HG02884 (cell line): ENCODE data around the gene ZSCAN16.
A peak's percentile ranks its signal among the peaks of the same experiment; 100 is the strongest.
"Not testable (repeated sequence)": the region's sequence is repeated elsewhere in the genome, so short reads cannot be mapped to it uniquely, and the experiment has no call there.

Experiments used
- ATAC-seq: cut with Tn5 transposase; IDR thresholded peaks from one replicate; pipeline ENCODE4 v1.9.1; 2021; ENCODE audit warnings: mild to moderate bottlenecking, moderate library complexity; ENCODE audit not compliant: unreplicated experiment

Gene ZSCAN16

GRCh38 chr6:28124350-28124970 lies at the start of gene ZSCAN16:
ZSCAN16 (plus strand) TSS chr6:28124609; CDS start chr6:28125444, 835 bp downstream.
- ATAC-seq, result peak; percentile 97

GRCh38 chr6:28078050-28078449 lies 46.4 kb upstream of the ZSCAN16 start:
- ATAC-seq, result no peak

DNA sequence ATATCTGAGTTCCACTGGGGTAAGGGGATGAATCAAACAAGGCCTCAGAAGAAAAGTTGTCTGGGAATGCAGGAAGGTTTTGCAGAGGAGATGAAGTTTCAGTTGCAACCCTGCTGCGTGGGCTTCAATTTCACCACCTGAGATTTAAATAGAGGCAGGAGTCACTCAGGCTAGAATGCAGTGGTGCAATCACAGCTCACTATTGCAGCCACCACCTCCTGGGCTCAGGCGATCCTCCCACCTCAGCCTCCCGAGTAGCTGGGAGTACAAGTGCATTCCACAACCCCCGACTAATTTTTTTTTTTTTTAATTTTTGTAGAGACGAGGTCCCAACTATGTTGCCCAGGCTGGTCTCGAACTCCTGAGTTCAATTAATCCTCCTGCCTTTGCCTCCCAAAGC lies 45.6 kb upstream of the ZSCAN16 start:
- no peak for ATAC-seq

DNA sequence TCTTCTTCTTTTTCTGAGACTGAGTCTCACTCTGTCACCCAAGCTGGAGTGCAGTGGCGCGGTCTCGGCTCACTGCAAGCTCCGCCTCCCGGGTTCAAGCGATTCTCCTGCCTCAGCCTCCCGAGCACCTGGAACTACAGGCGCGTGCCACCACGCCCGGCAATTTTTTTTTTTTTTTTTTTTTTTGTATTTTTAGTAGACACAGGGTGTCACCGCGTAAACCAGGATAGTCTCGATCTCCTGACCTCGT lies 44.1 kb upstream of the ZSCAN16 start, which contains the start of gene ZNF165:
Gene ZNF165 (plus strand): TSS at position 188 of the 250 bp plus-strand sequence. CDS start 4,913 bp downstream, outside the sequence.
- ATAC-seq, result not testable (repeated sequence)

GRCh38 chr6:28080631-28081485 lies 43.6 kb upstream of the ZSCAN16 start:
- peak; percentile 72 for ATAC-seq

DNA sequence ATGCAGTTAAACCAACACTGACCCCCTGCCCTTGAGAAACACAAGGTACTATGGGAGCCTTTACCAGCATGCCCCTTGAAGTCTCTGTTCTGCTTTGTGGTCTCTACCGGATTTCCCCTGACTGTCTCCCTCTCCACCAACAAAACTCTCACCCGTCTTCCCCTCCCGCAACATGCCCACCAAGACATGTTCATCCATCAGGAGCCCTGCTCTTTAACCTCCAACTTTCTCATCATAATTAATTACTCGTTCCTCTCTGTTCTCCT lies 43.0 kb upstream of the ZSCAN16 start:
- peak; percentile 48 for ATAC-seq

DNA sequence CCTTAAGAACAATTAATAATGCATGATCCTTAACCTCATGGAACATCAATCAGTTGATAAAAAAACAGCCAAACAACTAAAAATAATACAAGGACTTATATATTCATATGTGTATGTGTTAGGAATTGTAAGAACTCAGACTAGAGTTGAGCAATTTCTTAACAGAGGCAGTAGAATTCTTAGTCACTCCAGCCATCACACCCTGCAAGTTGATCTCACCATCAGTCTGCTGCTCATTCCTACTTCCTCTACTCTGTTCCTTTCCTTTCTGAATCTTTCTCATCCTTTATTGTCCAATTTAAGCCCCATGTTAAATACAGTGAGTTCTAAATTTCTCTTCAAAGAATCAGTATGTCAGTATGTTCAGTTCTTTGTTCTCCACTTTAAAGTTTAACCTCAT lies 41.5 kb upstream of the ZSCAN16 start:
- ATAC-seq, result no peak

GRCh38 chr6:28089054-28089453 lies 35.4 kb upstream of the ZSCAN16 start:
- ATAC-seq, result no peak

- no peak for ATAC-seq
Observed at GRCh38 chr6:28090917-28091586, 33.4 kb upstream of the ZSCAN16 start.

GRCh38 chr6:28102222-28102621 lies 22.2 kb upstream of the ZSCAN16 start:
- ATAC-seq, result not testable (repeated sequence)

DNA sequence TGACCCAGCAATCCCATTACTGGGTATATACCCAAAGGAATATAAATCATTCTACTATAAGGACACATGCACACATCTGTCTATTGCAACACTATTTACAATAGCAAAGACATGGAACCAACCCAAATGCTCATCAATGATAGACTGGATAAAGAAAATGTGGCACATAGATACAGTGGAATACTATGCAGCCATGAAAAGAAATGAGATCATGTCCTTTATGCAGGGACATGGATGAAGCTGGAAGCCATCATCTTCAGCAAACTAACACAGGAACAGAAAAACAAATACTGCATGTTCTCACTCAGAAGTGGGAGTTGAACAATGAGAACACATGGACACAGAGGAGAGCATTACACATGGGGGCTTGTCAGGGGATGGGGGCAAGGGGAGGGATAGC lies 21.7 kb upstream of the ZSCAN16 start:
- not testable (repeated sequence) for ATAC-seq

DNA sequence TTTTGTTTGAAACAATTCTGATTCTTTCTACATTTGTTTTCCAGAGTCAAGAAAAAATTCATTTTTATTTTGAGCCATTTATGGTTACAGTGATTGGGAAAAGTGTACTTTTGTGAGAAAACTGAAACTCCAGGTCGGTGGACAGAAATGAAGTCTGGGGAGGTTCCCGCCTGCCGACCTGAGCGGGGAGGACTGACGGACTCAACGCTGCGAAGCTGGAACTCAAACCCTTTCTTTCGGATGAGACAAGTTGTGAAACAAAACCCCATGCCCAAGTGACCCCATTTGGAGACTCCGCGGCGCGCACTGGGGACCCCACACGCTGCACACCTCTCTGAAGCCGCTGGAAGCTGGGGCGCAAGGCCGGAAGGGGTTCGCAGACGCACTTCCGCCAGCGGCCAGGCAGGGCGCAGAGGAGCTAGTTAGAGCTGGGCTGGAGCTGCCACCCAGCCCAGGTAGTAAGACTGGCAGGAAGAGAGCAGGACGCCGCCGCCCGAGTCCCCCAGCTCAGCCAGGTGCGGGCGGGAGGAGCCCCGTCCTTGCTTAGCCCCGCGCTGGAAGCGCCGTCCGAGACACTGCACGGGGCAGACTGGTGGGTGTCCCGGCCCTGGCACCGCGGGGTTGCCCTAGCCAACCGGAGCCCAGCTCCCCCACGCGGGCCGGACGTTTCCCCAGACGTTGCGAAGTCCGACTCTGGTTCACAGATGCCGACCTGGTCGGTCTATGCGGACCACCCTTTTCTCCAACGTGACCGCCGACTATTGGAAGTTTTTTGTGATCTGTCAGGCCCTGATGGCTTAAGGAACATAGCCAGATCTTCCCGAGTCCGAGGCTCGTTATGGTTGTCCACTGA lies 19.8 kb upstream of the ZSCAN16 start:
- peak; percentile 100 for ATAC-seq

GRCh38 chr6:28105245-28105639 lies 19.2 kb upstream of the ZSCAN16 start:
- ATAC-seq, result peak; percentile 6

DNA sequence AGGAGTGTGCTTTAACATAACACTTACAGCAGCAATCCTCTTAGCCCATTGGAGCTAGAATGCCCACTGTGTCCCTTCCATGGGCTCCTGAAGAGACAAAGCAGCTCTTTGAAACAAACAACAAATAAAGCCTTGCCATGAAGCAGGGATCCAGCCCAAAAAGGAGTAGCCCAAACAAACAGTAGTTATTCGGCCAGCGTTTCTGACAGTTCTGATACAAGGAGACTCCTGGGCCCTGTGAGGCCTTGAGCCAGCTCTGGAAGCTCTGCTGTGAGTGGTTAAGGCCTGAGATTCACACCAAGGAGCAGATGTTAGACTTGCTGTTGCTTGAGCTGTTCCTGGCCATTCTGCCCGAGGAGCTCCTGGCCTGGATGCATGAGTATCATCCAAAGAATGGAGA lies 16.9 kb upstream of the ZSCAN16 start:
- ATAC-seq, result no peak

DNA sequence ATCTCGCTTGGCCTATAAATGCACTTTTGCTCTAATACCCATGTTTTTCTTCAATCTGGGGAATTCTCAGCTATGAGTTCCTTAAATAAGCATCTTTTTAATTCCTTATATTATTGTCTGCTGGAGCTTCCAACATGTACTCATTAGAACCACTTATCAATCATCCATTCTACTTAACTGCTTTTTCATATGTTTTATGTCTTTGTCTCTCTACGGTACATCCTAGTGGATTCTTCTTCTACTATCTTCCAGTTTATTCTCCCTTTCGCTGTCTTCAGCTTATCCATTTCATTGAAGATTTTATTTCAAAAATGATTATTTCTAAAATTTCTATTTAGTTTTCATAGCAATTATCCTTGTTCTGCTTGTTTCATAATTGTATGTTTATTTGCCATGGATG lies 12.4 kb upstream of the ZSCAN16 start:
- ATAC-seq, result no peak

DNA sequence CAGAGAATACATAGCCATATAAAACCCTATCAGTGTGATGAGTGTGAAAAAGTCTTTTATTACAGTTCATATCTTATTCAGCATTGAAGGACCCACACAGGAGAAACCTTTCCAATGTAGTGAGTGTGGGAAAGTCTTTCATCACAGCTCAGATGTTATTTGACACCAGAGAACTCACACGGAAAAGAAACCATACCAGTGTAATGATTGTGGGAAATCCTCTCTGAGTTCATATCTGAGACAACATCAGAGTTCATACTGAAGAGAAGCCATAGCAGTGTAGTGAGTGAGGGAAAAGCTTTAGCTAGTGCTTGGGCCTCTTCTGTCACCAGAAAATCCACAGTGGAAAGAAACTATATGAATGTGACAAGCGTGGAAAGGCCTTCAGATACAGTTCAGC lies 8.6 kb upstream of the ZSCAN16 start:
- no peak for ATAC-seq

DNA sequence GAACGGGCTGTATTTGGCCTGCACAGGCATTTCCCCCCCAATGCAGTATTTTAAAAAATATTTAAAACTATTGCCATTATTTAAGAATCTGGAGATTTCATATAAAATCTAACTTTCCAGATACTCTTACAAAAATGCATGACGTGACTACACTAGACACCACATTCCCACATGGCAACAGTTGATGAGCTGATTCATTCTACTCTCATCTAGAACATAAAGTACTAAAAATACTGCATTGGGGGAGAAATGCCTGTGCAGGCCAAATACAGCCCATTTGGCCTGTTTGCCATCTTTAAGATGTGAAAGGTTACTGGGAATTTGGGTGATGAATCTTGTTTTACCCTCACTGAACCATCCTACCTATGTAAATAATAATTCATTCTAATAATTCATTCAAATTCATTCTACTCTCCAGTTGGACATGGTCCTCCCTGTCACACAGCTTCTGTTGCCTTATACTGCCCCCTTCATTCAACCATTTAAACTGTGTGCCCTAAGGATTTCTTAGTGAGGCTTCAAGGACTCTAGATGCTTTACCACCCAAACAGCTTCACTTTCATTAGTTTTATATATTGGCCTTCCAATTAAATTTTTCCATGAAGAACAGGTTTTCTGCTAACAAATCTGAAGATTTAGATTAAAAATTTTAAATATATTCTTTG lies 6.9 kb upstream of the ZSCAN16 start:
- no peak for ATAC-seq

- ATAC-seq, result no peak
Observed at GRCh38 chr6:28118217-28118616, 6.2 kb upstream of the ZSCAN16 start.

- ATAC-seq, result no peak
Observed at GRCh38 chr6:28121876-28122275, 2.5 kb upstream of the ZSCAN16 start.

- not testable (repeated sequence) for ATAC-seq
Observed at GRCh38 chr6:28122283-28122682, 2.1 kb upstream of the ZSCAN16 start.

DNA sequence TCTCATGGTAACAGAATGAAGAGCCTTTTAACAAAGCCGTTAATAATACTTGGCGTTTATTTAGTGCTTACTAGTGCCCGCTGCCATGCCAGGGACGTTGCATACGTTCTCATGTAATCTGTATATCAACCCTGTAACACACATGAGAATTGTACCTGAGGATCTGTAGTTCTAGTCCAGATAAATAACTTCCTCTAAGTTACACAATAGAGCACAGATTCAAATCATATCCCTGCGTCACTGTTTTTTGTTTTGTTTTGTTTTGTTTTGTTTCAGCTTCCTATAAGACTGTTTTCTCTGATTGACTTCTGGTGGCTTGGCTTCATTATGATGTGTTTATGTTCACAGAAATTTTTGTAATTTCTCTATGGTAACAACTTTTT lies 553 bp downstream of the ZSCAN16 start:
- no peak for ATAC-seq
